ENCODE measurements around the gene LAMTOR1. TPM values are rescaled to one million over a fixed set of nuclear protein-coding genes. Genes with fewer than 3 reads are reported as not detected.
A peak's percentile ranks its signal among the peaks of the same experiment; 100 is the strongest.

LAMTOR1 gene
- total RNA-seq, 1 experiment from 2014 or later: 90.6 TPM

DNA sequence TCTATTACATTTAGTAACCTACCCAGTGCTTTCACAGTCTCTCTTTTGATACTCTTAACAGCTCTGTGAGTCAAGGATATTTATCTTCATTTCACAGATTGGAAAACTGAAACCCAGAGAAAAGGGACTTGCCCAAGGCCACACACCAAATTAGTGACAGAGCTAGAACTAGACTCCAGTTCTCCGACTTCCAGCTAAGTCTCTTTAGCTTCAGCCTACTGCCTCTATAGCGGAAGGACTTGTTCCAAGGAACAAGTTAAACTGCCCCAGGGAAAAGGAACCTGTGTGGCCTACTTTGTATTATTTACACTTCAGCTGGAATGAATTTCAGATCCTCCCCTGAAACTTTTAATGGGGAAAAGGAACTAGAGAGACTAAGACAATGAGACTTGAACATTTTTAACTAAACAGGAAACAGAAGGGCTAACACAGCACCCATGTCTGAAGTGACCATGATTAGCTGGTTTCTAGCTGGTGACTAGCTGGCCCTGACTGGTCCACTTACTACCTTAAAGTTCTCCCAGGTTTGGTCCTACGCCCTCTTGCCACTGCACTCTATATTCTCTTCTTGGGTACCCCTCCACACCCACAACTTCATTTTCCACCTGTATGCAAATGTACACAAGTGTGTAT is 21.2 kb downstream of the LAMTOR1 start:
- DNase-seq (ENCODE audit: low read depth): no peak

DNA sequence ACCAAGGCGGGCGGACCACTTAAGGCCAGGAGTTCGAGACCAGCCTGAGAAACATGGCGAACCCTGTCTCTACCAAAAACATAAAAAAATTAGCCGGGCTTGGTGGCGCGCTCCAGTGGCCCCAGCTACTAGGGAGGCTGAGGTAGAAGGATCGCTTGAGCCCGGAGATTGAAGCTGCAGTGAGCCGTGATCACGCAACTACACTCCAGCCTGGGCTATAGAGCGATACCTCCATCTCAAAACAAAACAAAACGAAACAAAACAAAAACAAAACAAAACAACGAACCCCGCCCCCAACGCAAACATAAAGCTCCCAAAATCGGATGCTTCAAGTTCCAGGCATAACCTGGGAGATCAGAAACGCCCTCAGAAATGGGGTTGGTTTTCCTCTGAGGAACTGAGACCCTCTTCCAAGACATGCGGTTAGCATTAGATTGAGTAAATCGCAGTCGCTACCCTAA is 21.9 kb downstream of the LAMTOR1 start:
- DNase-seq (ENCODE audit: low read depth): no peak

DNA sequence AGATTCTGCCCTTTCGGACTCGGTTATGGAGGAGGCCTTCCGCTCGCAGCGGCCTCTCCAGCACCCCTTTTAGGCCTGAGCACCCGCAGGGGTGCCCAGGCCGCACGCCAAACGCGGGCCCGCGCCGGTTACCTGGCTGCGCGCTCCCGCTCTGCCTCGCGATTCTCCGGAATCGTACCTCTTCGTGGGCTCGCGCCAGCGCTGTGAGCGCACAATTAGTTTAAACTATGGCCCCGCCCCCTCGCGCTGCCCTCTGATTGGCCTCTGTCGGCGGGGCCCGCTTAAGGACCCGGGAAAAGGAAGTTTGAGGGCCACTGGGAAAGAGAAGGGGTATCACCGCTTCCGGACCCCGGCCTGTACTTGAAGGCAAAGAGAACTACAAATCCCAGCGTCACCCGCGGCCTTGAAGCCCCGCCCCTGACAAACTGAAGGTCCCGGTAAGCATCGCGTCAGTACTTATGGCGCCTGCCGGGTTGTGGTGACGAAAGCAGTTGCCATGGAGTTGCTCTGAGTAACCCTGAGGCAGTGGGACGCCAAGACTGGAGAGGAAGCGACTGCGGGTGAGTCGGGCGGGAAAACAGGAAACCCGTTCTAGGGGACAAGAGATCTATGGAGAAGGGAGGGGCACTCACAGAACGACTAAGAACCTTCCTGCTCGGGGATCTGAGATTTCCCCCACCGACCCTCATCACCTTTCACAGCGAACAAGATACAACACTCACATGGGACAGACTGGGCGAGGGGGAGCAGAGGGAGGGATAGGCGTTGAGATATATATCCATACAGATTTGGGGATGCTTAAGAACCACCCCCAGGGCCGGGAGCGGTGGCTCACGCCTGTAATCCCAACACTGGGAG is 22.5 kb downstream of the LAMTOR1 start, which contains the start of the genes LRRC51 and NUMA1:
Gene LRRC51 (plus strand): TSS at position 525 of the 858 bp plus-strand sequence. CDS start 8,234 bp downstream, outside the sequence.
Gene NUMA1 (minus strand): TSS at position 217 of the 858 bp plus-strand sequence. CDS start 44,599 bp downstream, outside the sequence.
- DNase-seq (ENCODE audit: low read depth): peak; percentile 99

DNA sequence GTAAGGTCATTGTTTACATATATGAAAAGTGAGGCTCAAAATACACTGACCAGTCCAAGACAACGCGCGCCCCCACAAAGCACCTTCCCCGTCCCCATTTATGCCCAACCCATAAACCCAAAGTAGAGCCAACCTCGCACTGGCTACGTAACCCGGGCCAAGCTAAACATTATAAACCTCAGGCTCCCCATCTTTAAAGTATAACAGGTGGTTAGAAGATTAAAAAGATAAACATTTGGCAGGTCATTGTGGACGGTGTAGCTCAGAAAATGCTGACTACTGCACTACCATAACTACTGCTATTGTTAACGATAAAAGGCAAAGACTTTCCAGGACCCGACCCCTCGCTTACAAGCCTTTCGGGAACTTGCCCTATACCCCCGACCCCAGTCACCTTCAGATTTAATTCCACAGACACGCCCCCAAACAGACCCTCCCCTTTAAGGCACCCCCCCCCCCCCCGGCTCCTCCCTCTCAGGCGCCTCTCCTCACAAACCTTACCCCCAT is 23.2 kb downstream of the LAMTOR1 start:
- DNase-seq (ENCODE audit: low read depth): no peak

DNA sequence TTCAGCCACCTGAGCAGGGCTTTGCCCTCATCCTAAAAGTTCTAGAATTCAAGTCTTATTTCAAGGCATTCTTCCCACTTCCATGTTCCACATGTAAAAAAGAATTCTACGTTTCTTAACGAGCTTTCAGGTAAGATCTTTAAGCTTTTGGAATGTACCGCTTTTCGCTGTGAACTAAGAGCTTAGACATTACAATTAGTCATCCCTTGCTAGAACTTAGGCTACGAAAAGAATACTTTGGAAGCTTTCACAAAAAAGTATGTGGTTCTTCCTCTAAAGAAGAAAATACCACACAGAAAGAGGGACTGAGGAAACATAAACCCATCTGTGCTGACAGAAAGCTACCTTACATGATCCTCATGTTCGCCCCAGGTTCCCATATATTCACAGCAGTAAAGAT is 24.6 kb downstream of the LAMTOR1 start:
- no peak for DNase-seq (ENCODE audit: low read depth)

DNA sequence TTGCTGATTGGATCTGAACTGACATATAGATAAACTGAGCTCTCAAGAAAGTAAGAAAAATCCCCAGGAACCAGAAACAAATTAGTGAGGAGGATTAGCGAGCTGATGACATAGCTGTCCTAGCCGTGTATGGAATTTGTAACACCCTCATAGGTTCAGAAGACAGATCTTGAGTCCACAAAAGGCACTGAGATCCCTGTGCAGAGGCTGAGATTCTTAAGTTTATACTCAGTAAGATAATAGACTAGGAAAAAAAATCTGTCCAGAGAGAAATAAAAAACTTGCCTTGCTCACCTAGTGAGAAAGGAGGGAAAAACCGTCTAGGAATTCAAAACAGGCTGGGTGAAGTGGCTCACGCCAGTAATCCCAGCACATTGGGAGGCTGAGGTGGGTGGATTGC is 27.3 kb downstream of the LAMTOR1 start:
- DNase-seq (ENCODE audit: low read depth): no peak

DNA sequence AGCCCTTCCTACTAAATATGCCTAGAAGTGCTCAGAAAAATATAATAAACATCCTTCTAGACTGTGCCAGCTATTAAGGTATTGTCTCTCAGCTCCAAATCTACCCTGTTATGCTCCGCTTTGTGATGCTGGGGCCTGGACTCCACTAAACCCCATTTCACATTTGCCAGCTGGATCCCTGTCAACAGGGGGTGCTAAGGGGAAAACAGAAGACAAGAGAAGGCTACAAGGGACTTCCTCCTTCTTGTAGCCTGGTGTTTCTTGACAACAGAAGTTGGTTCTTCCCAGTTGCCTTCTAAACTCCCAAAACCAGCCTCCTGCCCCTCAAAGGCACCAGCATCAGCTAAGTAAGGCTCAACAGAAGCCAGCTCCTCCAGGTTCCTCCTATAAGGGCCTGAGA is 28.0 kb downstream of the LAMTOR1 start:
- DNase-seq (ENCODE audit: low read depth): no peak

DNA sequence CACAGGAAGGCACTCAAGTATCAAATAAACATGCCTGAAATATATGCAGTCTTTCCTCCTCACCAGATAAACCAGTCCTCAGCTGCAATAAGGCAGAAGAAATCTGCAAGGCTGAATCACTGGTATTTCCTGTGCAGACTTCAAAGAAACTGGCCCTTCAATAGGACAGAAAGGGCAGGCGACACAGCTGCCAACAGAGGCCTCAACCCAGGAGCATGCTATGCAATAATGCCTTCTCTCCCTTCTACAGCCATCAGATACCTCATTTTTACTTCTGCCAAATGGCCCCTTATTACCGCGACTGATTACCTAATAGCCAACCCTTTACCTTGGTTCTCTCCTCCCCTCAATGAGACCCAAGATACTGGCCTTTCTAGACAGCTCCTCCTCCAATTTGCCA is 30.7 kb downstream of the LAMTOR1 start:
- peak; percentile 68 for DNase-seq (ENCODE audit: low read depth)

DNA sequence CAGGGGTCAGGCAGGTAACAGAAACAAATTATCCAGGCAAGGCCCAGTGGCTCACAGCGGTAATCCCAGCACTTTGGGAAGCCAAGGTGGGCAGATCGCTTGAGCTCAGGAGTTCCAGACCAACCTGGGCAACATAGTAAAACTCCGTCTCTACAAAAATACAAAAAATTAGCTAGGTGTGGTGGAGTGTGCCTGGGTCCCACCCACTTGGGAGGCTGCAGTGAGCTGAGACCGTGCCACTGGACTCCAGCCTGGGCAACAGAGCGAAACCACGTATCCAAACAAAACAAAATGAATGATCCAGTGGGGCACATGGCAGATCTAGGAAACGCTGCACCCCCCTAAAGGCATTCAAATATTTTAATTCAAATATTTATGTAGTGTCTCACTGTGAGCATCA is 32.6 kb downstream of the LAMTOR1 start:
- DNase-seq (ENCODE audit: low read depth): no peak

DNA sequence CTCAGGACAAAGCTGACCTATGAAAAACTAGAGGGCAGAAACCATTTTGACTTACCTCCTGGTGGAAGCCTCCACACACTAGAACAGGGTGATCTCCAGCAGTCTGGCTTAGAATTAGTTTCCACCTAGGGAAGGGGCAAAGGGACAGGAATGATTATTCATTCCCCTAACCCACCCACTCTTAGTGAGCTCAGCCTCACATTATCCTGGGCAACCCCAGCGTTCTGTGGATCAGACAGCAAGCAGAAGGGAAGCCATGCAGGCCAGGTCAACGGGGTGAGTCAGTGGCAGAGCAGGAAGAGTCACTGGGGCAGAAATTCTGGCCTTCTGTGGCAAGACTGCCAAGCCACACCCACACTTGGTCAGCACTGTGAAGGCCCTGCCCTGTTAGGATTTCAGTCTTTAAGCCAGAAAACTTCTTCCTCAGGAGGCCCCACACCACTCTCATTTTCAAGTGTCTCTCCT is 33.3 kb downstream of the LAMTOR1 start:
- DNase-seq (ENCODE audit: low read depth): peak; percentile 85

DNA sequence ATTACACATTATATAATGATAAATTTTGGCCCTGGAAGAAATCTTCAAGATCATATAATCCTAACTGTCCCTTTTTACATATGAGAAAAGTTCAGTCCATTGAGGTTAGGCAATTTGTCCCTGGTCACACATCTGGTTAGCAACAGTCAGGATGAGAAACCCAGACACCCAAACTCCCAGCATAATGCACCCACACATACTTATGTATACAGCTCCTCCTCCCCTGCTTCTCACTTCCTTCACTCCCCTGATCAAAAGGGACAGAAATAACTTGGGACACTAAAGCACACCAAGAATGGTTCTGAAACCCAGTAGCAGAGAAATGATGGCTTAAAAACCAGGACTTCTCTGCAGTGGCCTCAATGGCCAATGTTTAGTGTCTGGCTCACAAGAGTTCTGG is 33.9 kb downstream of the LAMTOR1 start:
- no peak for DNase-seq (ENCODE audit: low read depth)

DNA sequence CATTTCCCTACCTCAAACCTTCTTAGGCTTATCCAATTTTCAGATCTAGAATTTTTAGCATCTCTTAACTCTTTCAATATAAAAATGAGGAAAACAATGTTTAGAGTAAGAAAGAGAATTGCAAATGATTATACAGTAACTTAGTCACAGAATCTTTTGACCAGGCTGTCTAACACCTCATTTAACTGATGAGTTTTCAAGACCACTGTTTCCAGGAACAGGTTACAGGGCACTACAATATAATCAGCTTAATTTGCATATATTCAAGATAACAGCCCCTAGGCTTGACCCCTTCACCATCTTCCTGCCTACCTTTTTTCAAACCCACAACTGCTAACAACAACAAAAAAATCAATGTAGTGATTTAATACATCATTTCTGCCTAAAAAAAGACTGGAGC is 35.4 kb downstream of the LAMTOR1 start:
- DNase-seq (ENCODE audit: low read depth): no peak

DNA sequence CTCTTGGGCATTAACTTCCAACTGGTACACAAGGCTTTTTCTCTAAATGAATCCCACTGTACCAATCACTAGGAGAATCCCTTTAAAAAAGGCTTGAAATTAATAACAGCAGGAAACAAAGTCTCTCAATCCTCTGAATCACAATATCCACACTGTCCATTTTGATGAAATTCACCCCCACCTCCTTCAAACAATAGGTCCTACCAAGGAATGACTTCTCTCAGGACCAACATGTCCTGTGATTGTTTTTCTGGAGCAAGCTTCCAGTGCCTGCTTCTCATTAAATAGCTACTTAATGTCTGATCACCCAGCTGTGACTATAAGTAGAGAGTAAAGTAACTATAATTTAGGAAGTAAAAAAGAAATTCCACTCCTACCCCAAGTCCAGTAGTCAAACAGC is 35.8 kb downstream of the LAMTOR1 start:
- no peak for DNase-seq (ENCODE audit: low read depth)

DNA sequence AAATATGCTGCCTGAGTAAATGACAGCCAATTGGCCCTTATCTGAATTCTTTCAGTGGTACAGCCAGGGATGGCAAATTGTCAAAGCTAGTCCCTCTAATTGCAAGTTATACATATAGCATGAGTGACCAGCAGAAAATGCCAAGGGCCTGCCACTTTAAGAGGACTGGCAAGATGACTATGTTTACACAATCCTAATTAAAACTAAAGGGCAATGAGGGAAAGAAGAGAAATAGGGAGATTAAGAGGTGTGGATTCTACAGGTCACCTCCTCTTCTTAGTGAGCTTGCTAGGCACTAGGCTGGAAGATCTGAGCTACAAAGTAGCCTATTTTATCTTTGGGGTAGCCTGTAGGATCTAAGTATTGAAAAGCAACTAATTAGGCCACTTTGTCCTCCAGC is 36.2 kb downstream of the LAMTOR1 start:
- no peak for DNase-seq (ENCODE audit: low read depth)

DNA sequence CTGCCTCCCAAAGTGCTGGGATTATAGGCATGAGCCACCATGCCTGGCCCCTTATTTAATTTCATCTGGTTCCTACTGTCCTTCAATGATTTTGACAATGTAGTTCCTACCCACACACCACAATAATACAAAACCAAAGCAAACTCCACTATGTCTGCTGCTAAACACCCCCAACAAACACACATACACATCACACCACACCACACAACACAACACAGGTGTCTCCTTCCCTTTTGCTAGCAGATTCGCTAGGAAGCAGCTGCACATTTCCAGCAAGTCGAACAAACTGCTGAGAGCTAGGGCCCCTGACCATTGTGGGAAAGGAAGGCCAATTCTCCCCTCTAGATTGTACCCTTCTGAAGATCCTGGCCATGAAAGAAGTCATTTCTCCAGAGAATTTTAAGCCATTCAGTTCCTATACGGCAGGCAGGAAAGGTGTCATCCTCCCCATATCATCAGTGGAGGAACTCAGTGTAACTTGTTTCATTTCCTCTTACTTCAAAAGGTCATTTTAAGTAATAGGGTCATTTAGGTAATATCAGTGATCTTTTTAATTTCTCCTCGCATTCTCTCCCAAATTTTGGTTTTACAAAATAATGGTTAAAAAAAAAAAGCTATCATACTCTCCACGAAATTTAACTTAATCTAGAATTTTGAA is 41.2 kb downstream of the LAMTOR1 start:
- DNase-seq (ENCODE audit: low read depth): no peak

DNA sequence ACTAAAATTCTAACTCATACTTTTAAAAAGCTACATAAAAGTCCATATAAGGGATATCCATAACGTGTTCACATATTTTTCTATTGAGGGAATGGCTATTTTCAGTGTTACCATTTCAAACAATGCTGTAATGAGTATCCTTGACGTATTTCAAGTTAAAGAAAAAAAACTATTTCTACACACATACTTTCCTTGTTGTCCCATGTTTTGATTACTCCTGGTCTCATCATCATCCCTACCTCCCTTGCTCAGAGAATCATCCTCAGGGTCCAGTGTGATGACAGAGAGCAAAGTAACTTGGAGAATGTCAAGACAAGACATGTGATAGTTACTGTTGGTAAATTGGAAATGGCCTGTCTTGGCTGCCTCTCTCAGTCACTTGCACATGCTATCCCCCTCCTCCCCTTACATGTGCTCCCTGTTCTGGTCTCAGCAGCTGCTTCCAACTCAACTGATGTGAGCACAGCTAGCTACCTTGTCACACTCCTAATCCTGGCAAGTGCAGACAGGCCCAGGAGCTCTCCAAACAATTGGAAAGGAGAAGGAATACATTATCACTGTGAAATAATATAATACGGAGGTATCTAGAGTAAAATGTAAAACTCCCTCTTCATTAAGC is 44.6 kb downstream of the LAMTOR1 start:
- DNase-seq (ENCODE audit: low read depth): no peak

DNA sequence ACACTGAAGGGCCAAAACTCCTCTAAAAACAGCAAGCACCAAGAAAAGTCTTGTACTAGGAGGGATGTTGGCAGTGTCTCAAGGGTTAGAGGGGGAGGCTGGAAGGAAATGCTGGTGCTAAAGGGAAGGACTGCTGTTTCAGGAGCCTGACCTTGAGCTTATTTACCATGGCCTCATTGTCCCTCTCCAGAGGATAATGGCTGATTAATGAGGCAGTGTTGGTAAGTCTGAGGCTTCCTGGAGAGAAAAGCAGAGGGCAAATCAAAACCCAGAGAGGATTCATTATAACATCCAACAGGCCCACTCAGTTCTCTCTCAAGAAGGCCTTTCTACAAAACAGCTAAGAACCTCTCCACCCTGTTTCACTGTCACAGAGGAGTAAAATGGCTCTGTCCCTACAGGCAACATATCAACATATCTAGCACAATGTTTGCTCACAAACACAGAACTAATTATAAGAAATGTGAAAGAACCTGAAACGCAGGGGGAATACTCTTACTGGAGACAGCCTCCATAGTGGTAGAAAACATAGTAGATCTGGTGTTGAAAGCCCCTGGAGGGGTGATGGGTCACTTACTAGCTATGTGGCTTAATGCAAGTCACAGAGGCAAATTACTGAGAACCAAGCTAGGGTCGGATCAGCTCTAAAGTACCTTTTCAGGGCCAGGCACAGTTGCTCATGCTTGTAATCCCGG is 54.2 kb downstream of the LAMTOR1 start:
- DNase-seq (ENCODE audit: low read depth): no peak
